Ishikawa (cell line): ENCODE measurements around the gene TUBGCP3.

Source experiments
- CEBPB ChIP-seq: IDR thresholded peaks from 2 replicates; pipeline ENCODE4 v1.6.1; 2012
- CREB1 ChIP-seq: IDR thresholded peaks from 2 replicates; pipeline ENCODE4 v1.6.1; 2012; ENCODE audit warnings: low read depth
- EGR1 ChIP-seq: IDR thresholded peaks from 2 replicates; pipeline ENCODE4 v1.6.1; 2012
- EP300 ChIP-seq: IDR thresholded peaks from 2 replicates; pipeline ENCODE4 v1.6.1; 2012; ENCODE audit warnings: borderline replicate concordance
- FOXM1 ChIP-seq: IDR thresholded peaks from 2 replicates; pipeline ENCODE4 v1.6.1; 2012; ENCODE audit warnings: low read depth, borderline replicate concordance
- NFIC ChIP-seq: IDR thresholded peaks from 2 replicates; pipeline ENCODE4 v1.6.1; 2012
- RAD21 ChIP-seq: IDR thresholded peaks from 2 replicates; pipeline ENCODE4 v1.6.1; 2012; ENCODE audit warnings: low read depth
- TAF1 ChIP-seq: IDR thresholded peaks from 2 replicates; pipeline ENCODE4 v1.6.1; 2012; ENCODE audit warnings: low read depth, mild to moderate bottlenecking
- TCF12 ChIP-seq: IDR thresholded peaks from 2 replicates; pipeline ENCODE4 v1.6.1; 2012; ENCODE audit warnings: low read depth
- TEAD4 ChIP-seq: IDR thresholded peaks from 2 replicates; pipeline ENCODE4 v1.6.1; 2012
- YY1 ChIP-seq: IDR thresholded peaks from 2 replicates; pipeline ENCODE4 v1.6.1; 2012; ENCODE audit warnings: low read depth
- ZBTB7A ChIP-seq: IDR thresholded peaks from 2 replicates; pipeline ENCODE4 v1.6.1; 2012; ENCODE audit warnings: low read depth
- TF ChIP-seq, protein P1 (sequence below): IDR thresholded peaks from 2 replicates; pipeline ENCODE4 v1.6.1; 2012
- TF ChIP-seq, protein P2 (sequence below): IDR thresholded peaks from 2 replicates; pipeline ENCODE4 v1.6.1; 2012
- TF ChIP-seq, protein P3 (sequence below): IDR thresholded peaks from 2 replicates; pipeline ENCODE4 v1.6.1; 2012; ENCODE audit warnings: low read depth, mild to moderate bottlenecking

Gene TUBGCP3

DNA sequence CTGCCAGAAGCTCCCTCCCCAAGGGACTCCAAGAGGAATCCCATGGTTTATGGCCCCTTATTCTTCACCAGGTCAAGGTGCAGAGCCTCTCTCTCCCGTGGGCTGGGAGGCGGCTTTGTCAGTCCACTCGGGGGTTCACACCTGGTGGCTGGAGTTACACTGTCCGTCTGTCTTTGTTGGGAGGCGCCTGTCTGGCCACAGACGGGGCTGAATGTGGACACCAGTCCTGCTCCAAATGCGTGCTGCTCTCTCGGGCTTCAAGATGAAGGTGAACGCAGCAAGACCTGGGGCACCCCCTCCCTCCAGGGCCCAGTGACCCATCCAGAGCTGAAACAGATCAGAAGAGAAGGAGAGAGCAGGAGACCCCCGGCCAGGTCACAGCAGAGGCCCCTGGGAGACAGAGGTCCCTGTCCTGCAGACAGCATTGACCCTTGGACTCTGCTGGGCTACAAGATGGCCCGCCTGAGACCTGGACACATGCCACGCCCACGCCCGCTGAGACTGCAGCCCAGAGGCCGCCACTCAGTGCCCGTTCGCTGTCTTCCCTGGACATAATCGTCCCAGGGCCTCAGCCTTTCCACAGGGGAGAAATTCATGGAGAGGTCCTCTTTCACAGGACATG, 29.9 kb upstream of the TUBGCP3 start:
- no peak for TF ChIP-seq EGR1
- no peak for TF ChIP-seq ZBTB7A
- no peak for TF ChIP-seq YY1
- TF ChIP-seq TEAD4 = no peak
- no peak for TF ChIP-seq FOXM1
- no peak for TF ChIP-seq CREB1
- no peak for TF ChIP-seq NFIC

DNA sequence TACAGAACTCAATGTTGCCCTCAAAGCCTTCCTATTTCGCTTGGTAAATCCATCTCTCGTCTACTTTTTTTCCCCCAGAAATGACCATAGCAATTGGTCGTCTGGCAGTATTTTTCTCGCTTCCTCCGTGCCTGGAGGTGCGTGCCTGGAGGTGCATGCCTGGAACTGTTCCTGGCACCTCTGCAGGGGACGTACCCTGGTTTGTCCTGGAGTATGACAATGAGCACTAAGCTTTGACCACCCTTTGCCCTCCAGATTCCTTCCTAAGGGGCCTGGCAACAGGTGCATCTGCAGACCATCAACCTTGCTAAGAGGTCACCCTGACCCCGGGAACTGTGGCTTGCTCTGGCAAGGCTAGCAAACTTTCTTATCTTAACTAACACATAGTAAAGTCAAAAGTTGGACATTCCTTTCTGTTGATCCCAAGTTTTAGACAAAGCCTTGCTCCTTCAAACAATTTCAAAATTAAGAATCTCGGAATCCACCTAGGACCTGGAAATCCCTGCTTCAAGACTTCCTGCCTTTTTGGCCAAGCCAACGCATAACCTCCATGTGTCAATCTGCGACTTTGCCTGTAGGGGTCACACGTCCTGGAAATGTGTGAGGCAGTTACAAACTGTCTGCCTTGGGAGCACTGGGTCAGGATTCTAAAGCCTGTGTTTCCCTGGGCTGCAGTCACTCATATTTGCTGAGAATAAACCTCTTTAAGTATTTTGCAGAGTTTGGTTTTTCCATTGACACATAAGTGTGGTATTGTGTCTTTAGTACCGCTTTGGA, 28.8 kb upstream of the TUBGCP3 start:
- peak; percentile 57 for TF ChIP-seq RAD21
- TF ChIP-seq, protein P1, sequence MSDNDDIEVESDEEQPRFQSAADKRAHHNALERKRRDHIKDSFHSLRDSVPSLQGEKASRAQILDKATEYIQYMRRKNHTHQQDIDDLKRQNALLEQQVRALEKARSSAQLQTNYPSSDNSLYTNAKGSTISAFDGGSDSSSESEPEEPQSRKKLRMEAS = no peak

DNA sequence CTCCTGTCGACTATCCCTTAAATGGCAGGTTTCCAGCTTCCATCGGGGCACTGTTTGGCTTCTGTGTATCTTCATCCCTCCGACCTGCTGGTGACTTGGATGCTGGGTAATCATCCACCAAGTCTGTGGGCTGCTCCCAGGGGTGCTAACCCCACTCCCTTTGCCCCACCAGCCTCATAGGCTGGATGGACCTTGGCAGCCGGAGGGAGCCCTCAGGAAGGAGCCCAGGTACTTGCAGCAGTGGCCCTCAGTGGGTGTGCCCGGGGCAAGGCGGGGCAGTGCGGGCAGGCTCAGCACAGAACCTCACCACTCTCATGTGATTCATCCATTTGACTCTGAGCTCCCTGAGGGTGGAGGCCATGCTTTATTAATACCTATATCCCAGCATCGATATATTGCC, 27.4 kb upstream of the TUBGCP3 start:
- TF ChIP-seq TAF1 (no peak), CEBPB (no peak)

DNA sequence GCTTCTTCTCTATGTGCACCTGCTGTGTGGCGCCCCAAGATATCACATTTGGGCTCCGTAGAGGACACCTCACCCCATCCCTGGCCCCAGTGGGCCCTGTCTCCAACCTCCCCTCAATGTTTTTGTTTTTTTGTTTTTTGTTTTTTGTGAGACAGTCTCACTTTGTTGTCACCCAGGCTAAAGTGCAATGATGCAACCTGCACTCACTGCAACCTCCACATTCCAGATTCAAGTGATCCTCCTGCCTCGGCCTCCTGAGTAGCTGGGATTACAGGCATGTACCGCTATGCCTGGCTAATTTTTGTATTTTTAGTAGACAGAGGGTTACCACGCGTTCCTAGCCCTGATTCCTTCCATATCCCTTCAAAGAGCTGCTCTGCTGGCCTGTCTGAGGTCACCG, 26.9 kb upstream of the TUBGCP3 start:
- no peak for TF ChIP-seq TEAD4
- TF ChIP-seq, protein P2, sequence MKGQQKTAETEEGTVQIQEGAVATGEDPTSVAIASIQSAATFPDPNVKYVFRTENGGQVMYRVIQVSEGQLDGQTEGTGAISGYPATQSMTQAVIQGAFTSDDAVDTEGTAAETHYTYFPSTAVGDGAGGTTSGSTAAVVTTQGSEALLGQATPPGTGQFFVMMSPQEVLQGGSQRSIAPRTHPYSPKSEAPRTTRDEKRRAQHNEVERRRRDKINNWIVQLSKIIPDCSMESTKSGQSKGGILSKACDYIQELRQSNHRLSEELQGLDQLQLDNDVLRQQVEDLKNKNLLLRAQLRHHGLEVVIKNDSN = no peak
- no peak for TF ChIP-seq YY1
- no peak for TF ChIP-seq ZBTB7A

DNA sequence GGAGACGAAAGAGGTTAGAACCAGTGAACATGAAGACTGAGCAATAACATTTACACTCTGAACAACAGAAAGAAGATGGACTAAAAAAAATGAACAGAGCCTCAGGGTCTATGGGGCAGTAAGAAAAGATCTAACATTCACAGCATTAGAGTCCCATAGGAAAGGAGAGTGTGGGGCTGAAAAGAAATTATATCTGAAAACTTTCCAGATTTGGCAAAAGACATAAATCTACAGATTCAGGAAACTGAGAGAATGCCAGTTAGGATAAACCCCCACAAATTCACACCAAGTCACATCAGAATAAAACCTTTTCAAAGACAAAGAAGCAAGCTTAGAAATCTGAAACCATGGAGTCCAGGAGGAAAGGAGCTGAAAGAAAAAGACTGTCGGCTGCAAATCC, 20.3 kb upstream of the TUBGCP3 start:
- TF ChIP-seq RAD21 = no peak

DNA sequence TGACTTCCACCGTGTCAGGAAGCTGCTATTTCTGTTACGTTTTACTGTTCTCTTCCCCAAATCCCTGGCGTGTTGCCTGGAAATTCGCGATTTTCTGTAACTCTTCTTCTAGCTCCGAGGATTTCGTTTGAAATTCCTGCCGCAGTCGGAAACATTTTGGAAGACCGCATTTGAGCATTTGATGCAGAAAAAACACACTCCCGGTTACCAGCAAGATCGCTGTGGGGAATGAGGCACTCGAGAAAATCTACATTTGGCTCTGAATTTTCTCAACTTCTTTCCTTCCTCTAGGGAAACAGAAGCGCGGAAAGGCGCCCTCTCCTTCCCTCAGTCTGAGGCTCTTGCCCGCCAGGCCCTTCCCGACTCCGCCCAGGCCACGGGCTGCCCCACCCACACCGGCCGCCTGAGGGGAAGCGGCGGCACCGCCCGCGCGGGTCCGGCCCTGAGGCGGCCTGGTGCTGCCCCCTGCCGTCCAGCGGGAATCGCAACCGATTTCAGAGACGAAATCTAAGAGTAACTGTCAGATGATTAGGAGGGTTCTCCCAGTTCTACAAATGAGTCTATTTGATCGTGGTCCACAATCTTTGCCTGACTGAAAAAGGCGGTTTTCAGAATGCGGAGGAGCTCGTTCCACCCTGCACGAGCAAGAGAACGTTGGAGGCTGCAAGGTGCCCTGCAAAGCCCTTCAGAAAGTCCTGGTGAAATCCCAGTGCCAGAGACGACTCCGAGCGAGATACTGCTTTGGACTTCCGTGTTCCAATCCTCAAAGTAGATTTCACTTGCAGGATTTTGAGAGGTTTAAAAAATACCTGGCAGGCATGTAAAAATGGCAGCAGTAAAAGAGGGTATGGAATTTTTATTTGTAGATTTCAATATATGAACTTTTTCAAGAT, 18.4 kb upstream of the TUBGCP3 start:
- TF ChIP-seq, protein P2 = no peak
- TF ChIP-seq EGR1 (peak; percentile 13; the same call in 1 of the 2 replicates), FOXM1 (no peak), EP300 (no peak), NFIC (no peak), RAD21 (peak; percentile 92)
- TF ChIP-seq, protein P1 = no peak
- TF ChIP-seq, protein P3, sequence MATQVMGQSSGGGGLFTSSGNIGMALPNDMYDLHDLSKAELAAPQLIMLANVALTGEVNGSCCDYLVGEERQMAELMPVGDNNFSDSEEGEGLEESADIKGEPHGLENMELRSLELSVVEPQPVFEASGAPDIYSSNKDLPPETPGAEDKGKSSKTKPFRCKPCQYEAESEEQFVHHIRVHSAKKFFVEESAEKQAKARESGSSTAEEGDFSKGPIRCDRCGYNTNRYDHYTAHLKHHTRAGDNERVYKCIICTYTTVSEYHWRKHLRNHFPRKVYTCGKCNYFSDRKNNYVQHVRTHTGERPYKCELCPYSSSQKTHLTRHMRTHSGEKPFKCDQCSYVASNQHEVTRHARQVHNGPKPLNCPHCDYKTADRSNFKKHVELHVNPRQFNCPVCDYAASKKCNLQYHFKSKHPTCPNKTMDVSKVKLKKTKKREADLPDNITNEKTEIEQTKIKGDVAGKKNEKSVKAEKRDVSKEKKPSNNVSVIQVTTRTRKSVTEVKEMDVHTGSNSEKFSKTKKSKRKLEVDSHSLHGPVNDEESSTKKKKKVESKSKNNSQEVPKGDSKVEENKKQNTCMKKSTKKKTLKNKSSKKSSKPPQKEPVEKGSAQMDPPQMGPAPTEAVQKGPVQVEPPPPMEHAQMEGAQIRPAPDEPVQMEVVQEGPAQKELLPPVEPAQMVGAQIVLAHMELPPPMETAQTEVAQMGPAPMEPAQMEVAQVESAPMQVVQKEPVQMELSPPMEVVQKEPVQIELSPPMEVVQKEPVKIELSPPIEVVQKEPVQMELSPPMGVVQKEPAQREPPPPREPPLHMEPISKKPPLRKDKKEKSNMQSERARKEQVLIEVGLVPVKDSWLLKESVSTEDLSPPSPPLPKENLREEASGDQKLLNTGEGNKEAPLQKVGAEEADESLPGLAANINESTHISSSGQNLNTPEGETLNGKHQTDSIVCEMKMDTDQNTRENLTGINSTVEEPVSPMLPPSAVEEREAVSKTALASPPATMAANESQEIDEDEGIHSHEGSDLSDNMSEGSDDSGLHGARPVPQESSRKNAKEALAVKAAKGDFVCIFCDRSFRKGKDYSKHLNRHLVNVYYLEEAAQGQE = no peak

DNA sequence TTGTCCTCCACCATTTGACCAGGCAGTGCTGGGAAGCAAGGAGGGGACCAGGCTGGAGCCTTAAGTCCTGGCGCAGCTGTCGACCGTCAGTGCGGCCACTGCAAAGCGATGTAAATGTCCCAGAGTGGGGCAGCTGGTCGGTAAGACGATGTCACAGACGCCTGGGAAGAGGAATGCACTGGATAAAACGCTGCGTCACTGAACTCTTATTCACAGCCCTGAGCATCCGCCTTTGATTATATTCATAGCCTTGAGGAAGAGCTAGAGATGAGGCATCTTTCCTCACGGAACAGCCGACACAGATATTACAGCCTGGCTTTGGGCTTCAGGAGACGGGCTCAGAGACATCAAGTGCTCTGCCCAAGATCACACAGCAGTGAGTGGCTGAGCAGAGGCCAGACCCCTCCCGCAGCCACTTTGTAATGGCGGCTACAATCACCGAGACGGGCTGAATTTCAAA, 17.6 kb upstream of the TUBGCP3 start:
- no peak for TF ChIP-seq EGR1

DNA sequence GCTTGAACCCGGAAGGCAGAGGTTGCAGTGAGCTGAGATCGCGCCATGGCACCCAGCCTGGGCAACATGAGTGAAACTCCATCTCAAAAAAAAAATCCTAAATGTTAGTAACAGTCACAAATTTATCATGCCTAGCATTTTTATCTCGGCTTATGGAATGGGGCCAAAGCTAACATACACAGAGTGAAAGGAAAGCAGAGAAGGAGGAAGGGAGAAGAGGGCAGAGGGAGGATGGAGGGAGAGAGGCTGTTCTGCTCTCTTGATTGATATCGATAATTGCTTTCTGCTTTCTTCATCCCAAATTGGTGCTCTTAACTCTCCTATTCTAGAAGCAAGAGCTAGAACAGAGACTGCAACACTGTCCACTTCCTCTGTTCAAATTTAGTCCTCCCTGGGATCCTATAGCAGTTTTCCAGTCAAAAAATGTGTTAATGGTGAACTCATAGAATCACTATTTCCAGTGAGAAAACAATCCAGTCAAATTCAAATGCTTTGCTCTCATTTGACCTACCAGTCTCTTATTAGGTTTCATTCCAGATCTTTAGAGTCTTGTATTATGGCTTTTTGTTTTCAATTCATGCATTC, 15.8 kb upstream of the TUBGCP3 start:
- TF ChIP-seq EGR1 (no peak), CEBPB (no peak), TCF12 (no peak), ZBTB7A (no peak), EP300 (no peak), YY1 (no peak), FOXM1 (no peak), CREB1 (no peak), TAF1 (no peak), TEAD4 (no peak), RAD21 (no peak), NFIC (no peak)
- TF ChIP-seq, protein P2 = no peak
- TF ChIP-seq, protein P1 = no peak
- TF ChIP-seq, protein P3 = no peak
